ACC112 (cell line): Measurements from ENCODE around the gene NTNG1.

ENCODE experiments used
- H2AFZ ChIP-seq: fragments of 200-600 bp; sonication (generic); one replicate; pipeline ENCODE4 v1.6.0; 2017; ENCODE audit warnings: antibody characterized with exemption, low read length; ENCODE audit not compliant: unreplicated experiment
- H3K27ac ChIP-seq: fragments of 200-600 bp; sonication (generic); 2 replicates; pipeline ENCODE4 v1.5.1; 2014; ENCODE audit warnings: low read depth, mild to moderate bottlenecking, antibody characterized with exemption, low read length, moderate library complexity
- H3K27me3 ChIP-seq: fragments of 200-600 bp; sonication (generic); 2 replicates; pipeline ENCODE4 v1.6.1; 2014; ENCODE audit warnings: mild to moderate bottlenecking, antibody characterized with exemption, low read length, moderate library complexity, mixed read lengths; ENCODE audit not compliant: insufficient read depth
- H3K36me3 ChIP-seq: fragments of 200-600 bp; sonication (generic); 2 replicates; pipeline ENCODE4 v1.6.1; 2016; ENCODE audit warnings: mild to moderate bottlenecking, antibody characterized with exemption, low read length, moderate library complexity, mixed read lengths; ENCODE audit not compliant: insufficient read depth
- H3K4me1 ChIP-seq: fragments of 200-600 bp; sonication (generic); one replicate; pipeline ENCODE4 v1.6.1; 2016; ENCODE audit warnings: low read length, mixed read lengths; ENCODE audit not compliant: insufficient read depth, unreplicated experiment, control insufficient read depth
- H3K4me3 ChIP-seq: fragments of 200-600 bp; sonication (generic); 2 replicates; pipeline ENCODE4 v1.5.1; 2014; ENCODE audit warnings: mild to moderate bottlenecking, low read depth, low read length
- H3K79me2 ChIP-seq: fragments of 200-600 bp; sonication (generic); one replicate; pipeline ENCODE4 v1.6.0; 2016; ENCODE audit warnings: low read length; ENCODE audit not compliant: control insufficient read depth, unreplicated experiment, insufficient read depth

NTNG1 gene

GRCh38 chr1:107422901-107423300 lies 282.1 kb downstream of the NTNG1 start:
- Histone ChIP-seq H3K36me3 (no peaks in the 10 kb centered on the region), H3K4me1 (no peaks in the 10 kb centered on the region), H2AFZ (no peak overlapping the region), H3K27me3 (no peaks in the 10 kb centered on the region), H3K79me2 (no peaks in the 10 kb centered on the region), H3K27ac (no peak overlapping the region), H3K4me3 (no peak overlapping the region)

- H3K4me3 ChIP-seq: no peak overlapping the region
Observed at GRCh38 chr1:107430540-107431228, 289.8 kb downstream of the NTNG1 start.

GRCh38 chr1:107432108-107432507 lies 291.3 kb downstream of the NTNG1 start:
- Histone ChIP-seq H3K4me3 (no peak overlapping the region), H3K36me3 (no peaks in the 10 kb centered on the region), H3K4me1 (no peaks in the 10 kb centered on the region), H3K27me3 (no peaks in the 10 kb centered on the region), H3K79me2 (no peaks in the 10 kb centered on the region), H3K27ac (no peak overlapping the region), H2AFZ (no peak overlapping the region)

More at GRCh38 chr1:107430540-107431228, 289.8 kb downstream of the NTNG1 start:
- H2AFZ ChIP-seq: no peak overlapping the region
- H3K27ac ChIP-seq: no peak overlapping the region
- no peaks in the 10 kb centered on the region for H3K4me1 ChIP-seq
- no peaks in the 10 kb centered on the region for H3K27me3 ChIP-seq
- H3K36me3 ChIP-seq: no peaks in the 10 kb centered on the region
- H3K79me2 ChIP-seq: no peaks in the 10 kb centered on the region

- H3K79me2 ChIP-seq: no peaks in the 10 kb centered on the region
- H3K4me3 ChIP-seq: no peak overlapping the region
- no peak overlapping the region for H2AFZ ChIP-seq
- H3K4me1 ChIP-seq: no peaks in the 10 kb centered on the region
- no peak overlapping the region for H3K27ac ChIP-seq
- H3K36me3 ChIP-seq: no peaks in the 10 kb centered on the region
- H3K27me3 ChIP-seq: no peaks in the 10 kb centered on the region
Observed at GRCh38 chr1:107433068-107433467, 292.2 kb downstream of the NTNG1 start.

GRCh38 chr1:107433635-107434360 lies 293.0 kb downstream of the NTNG1 start:
- no peak overlapping the region for H2AFZ ChIP-seq
- H3K36me3 ChIP-seq: no peaks in the 10 kb centered on the region
- H3K4me1 ChIP-seq: no peaks in the 10 kb centered on the region
- H3K27ac ChIP-seq: no peak overlapping the region
- H3K27me3 ChIP-seq: no peaks in the 10 kb centered on the region
- H3K4me3 ChIP-seq: no peak overlapping the region
- no peaks in the 10 kb centered on the region for H3K79me2 ChIP-seq

GRCh38 chr1:107434361-107434693 lies 293.5 kb downstream of the NTNG1 start:
- Histone ChIP-seq H3K4me1 (no peaks in the 10 kb centered on the region), H3K36me3 (no peaks in the 10 kb centered on the region), H2AFZ (no peak overlapping the region), H3K27me3 (no peaks in the 10 kb centered on the region), H3K4me3 (no peak overlapping the region), H3K27ac (no peak overlapping the region), H3K79me2 (no peaks in the 10 kb centered on the region)

GRCh38 chr1:107436552-107437241 lies 295.9 kb downstream of the NTNG1 start:
- no peaks in the 10 kb centered on the region for H3K27me3 ChIP-seq
- no peak overlapping the region for H3K4me3 ChIP-seq
- no peaks in the 10 kb centered on the region for H3K4me1 ChIP-seq
- H3K79me2 ChIP-seq: no peaks in the 10 kb centered on the region
- no peaks in the 10 kb centered on the region for H3K36me3 ChIP-seq
- H3K27ac ChIP-seq: no peak overlapping the region
- no peak overlapping the region for H2AFZ ChIP-seq

GRCh38 chr1:107439567-107439966 lies 298.7 kb downstream of the NTNG1 start:
- Histone ChIP-seq H3K79me2 (no peaks in the 10 kb centered on the region), H3K27me3 (no peaks in the 10 kb centered on the region; the same call in 1 of the 2 replicates), H3K4me1 (no peaks in the 10 kb centered on the region), H3K4me3 (no peak overlapping the region), H2AFZ (no peak overlapping the region), H3K27ac (no peak overlapping the region), H3K36me3 (no peaks in the 10 kb centered on the region)

- H2AFZ ChIP-seq: no peak overlapping the region
Observed at GRCh38 chr1:107442551-107442950, 301.7 kb downstream of the NTNG1 start.

GRCh38 chr1:107443027-107443426 lies 302.2 kb downstream of the NTNG1 start:
- H3K4me3 ChIP-seq: no peak overlapping the region
- H3K27me3 ChIP-seq: no peaks in the 10 kb centered on the region; the same call in 1 of the 2 replicates
- no peak overlapping the region for H2AFZ ChIP-seq
- H3K79me2 ChIP-seq: no peaks in the 10 kb centered on the region
- H3K27ac ChIP-seq: no peak overlapping the region
- H3K36me3 ChIP-seq: no peaks in the 10 kb centered on the region
- no peaks in the 10 kb centered on the region for H3K4me1 ChIP-seq

More at GRCh38 chr1:107442551-107442950, 301.7 kb downstream of the NTNG1 start:
- Histone ChIP-seq H3K4me3 (no peak overlapping the region), H3K79me2 (no peaks in the 10 kb centered on the region), H3K4me1 (no peaks in the 10 kb centered on the region), H3K36me3 (no peaks in the 10 kb centered on the region), H3K27ac (no peak overlapping the region), H3K27me3 (no peaks in the 10 kb centered on the region; the same call in 1 of the 2 replicates)
